Gastrocnemius medialis (tissue), 4 donors: Measurements from ENCODE around the gene NPTX1. TPM values are rescaled to one million over a fixed set of nuclear protein-coding genes. Genes with fewer than 3 reads are reported as not detected.

Experiments used
- ATAC-seq, 2 donors: fragments of 150-250 bp; one replicate each; pipeline ENCODE4 v1.9.1; 2016
- DNase-seq, 2 donors: peaks; one replicate each; pipeline ENCODE4 v3.0.0-alpha.2; 2019
- H3K27ac ChIP-seq, 4 donors: fragments of 200-600 bp; sonication (generic); 1 replicate in 1 of 4; 2 replicates in 3 of 4; pipeline ENCODE4 v1.5.1; 2016 to 2018; ENCODE audit warnings: mild to moderate bottlenecking in 2 of 4, moderate library complexity in 1 of 4
- H3K27me3 ChIP-seq, 3 donors: fragments of 200-600 bp; sonication (generic) in 2 of 3; 1 replicate in 1 of 3; 2 replicates in 2 of 3; pipeline versions ENCODE4 v1.5.1 to v1.6.0; 2016 to 2019; ENCODE audit warnings: mild to moderate bottlenecking in 1 of 3, moderate library complexity in 1 of 3
- H3K36me3 ChIP-seq, 2 donors: fragments of 200-600 bp; sonication (generic) in 1 of 2; one replicate each; pipeline ENCODE4 v1.5.1; 2017 to 2018
- H3K4me1 ChIP-seq, 2 donors: fragments of 200-600 bp; sonication (generic) in 1 of 2; one replicate each; pipeline ENCODE4 v1.5.1; 2016 to 2017; ENCODE audit warnings: mild to moderate bottlenecking in 2 of 2
- H3K4me3 ChIP-seq, 4 donors: fragments of 200-600 bp; sonication (generic) in 3 of 4; 1 replicate in 1 of 4; 2 replicates in 3 of 4; pipeline ENCODE4 v1.5.1; 2016 to 2019; ENCODE audit warnings: mild to moderate bottlenecking in 2 of 4
- H3K9me3 ChIP-seq, 3 donors: fragments of 200-600 bp; sonication (generic) in 2 of 3; 1 replicate in 1 of 3; 2 replicates in 2 of 3; pipeline ENCODE4 v1.5.1; 2016 to 2019
- POLR2A ChIP-seq, 2 donors: fragments of 450-650 bp; IDR thresholded peaks; one replicate each; pipeline ENCODE4 v1.6.1; 2017; ENCODE audit warnings: antibody characterized with exemption in 2 of 2, mild to moderate bottlenecking in 2 of 2, moderate library complexity in 2 of 2
- in situ Hi-C, 4 donors: fragments of 200-750 bp; cut with MboI; loops; one replicate each; pipeline versions ENCODE4 v1.15.0 to v1.8.0; 2017; ENCODE audit warnings: low sequenced_read_pairs in 4 of 4
- intact Hi-C: fragments of 100-400 bp; cut with DNase I; formaldehyde crosslinking; loops from one replicate; pipeline ENCODE4 v1.15.1; 2023; ENCODE audit warnings: low total_unique reads
- microRNA-seq, 2 donors: library from miRNA; unstranded; fragments of <30 nt; microRNA quantifications; one replicate each; pipeline ENCODE4, GENCODE V29; 2016; ENCODE audit warnings: borderline replicate concordance in 2 of 2
- total RNA-seq, 4 donors: library from RNA; depleted of rRNA; stranded (reverse); fragments of >200 nt; gene quantifications; one replicate each; pipeline versions ENCODE4 v1.1.0 to v1.2.3, GENCODE V29; 2016
- TF ChIP-seq, protein P1 (sequence below), 5 experiments: fragments of 450-650 bp in 3 of 5; fragments of 200-600 bp in 2 of 5; sonication (generic) in 2 of 5; IDR thresholded peaks in 4 of 5; conservative IDR thresholded peaks in 1 of 5; 1 replicate in 4 of 5; 2 replicates in 1 of 5; pipeline ENCODE4 v1.5.1; 2016 to 2019; ENCODE audit warnings: antibody characterized with exemption in 5 of 5, mild to moderate bottlenecking in 3 of 5, moderate library complexity in 3 of 5

Gene NPTX1
- total RNA-seq, 4 donors from 2014 or later, result 0.07 to 2.4 (median 0.21) TPM

GRCh38 chr17:80422276-80422675 lies 54.1 kb downstream of the NPTX1 start:
- in situ Hi-C loops (loop anchor here in 3 of 4 donors (10.0 kb wide), 2 partner anchors 153 to 563 kb away; no protein-coding TSS in a partner anchor), intact Hi-C loops (loop anchor here (10.0 kb wide), 1 partner anchor 473 kb away; no protein-coding TSS in a partner anchor)

GRCh38 chr17:80421381-80422090 lies 54.9 kb downstream of the NPTX1 start:
- Histone ChIP-seq H3K9me3 (no peaks in the 10 kb centered on the region), H3K27ac (peak overlapping the region in 2 of 4 donors; percentile 57 to 83), H3K36me3 (peaks cover 0 to 15% of the 10 kb centered on the region in 2 donors), H3K27me3 (no peaks in the 10 kb centered on the region), H3K4me3 (no peak overlapping the region), H3K4me1 (peaks cover 19 to 22% of the 10 kb centered on the region in 2 donors)
- ATAC-seq (no peak), DNase-seq (no peak)
- in situ Hi-C loops (loop anchor here in 3 of 4 donors (10.0 kb wide), 2 partner anchors 153 to 563 kb away; no protein-coding TSS in a partner anchor), intact Hi-C loops (loop anchor here (10.0 kb wide), 1 partner anchor 473 kb away; no protein-coding TSS in a partner anchor)
- no peak for TF ChIP-seq POLR2A (IDR thresholded peaks at IDR 0.05)
- TF ChIP-seq, protein P1, sequence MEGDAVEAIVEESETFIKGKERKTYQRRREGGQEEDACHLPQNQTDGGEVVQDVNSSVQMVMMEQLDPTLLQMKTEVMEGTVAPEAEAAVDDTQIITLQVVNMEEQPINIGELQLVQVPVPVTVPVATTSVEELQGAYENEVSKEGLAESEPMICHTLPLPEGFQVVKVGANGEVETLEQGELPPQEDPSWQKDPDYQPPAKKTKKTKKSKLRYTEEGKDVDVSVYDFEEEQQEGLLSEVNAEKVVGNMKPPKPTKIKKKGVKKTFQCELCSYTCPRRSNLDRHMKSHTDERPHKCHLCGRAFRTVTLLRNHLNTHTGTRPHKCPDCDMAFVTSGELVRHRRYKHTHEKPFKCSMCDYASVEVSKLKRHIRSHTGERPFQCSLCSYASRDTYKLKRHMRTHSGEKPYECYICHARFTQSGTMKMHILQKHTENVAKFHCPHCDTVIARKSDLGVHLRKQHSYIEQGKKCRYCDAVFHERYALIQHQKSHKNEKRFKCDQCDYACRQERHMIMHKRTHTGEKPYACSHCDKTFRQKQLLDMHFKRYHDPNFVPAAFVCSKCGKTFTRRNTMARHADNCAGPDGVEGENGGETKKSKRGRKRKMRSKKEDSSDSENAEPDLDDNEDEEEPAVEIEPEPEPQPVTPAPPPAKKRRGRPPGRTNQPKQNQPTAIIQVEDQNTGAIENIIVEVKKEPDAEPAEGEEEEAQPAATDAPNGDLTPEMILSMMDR (IDR thresholded peaks at IDR 0.05 in 4 of 5, conservative IDR thresholded peaks at IDR 0.05 in 1 of 5), result no peak

More at GRCh38 chr17:80422276-80422675, 54.1 kb downstream of the NPTX1 start:
- Histone ChIP-seq H3K9me3 (no peaks in the 10 kb centered on the region), H3K36me3 (peaks cover 0 to 11% of the 10 kb centered on the region in 2 donors), H3K27me3 (no peaks in the 10 kb centered on the region), H3K4me3 (no peak overlapping the region), H3K4me1 (peaks cover 11 to 18% of the 10 kb centered on the region in 2 donors), H3K27ac (peak overlapping the region; percentile 57 to 83 (median 68))
- TF ChIP-seq, protein P1 (IDR thresholded peaks at IDR 0.05 in 4 of 5, conservative IDR thresholded peaks at IDR 0.05 in 1 of 5), result no peak
- no peak for TF ChIP-seq POLR2A (IDR thresholded peaks at IDR 0.05)
- DNase-seq (no peak), ATAC-seq (no peak)

DNA sequence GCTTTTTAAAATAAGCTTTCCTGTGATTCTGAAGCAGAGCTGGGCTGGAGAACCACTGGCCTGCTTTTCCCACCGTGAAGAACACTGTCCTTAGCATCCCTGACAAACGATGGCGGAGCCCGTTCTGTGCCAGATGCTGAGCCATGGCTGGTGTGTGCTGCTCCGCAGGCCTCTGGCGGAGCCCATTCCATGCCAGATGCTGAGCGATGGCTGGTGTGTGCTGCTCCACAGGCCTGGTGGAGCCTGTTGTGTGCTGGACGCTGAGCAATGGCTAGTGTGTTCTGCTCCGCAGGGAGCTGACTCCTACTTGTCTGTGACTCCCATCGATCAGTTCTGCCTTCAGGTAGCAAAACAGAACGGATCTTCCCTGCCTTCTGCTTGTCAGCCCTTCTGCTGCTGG lies 57.2 kb downstream of the NPTX1 start:
- Histone ChIP-seq H3K4me1 (peaks cover 29 to 37% of the 10 kb centered on the region in 2 donors), H3K36me3 (peaks cover 0 to 15% of the 10 kb centered on the region in 2 donors), H3K4me3 (no peak overlapping the region), H3K27me3 (no peaks in the 10 kb centered on the region), H3K27ac (no peak overlapping the region), H3K9me3 (no peaks in the 10 kb centered on the region)
- in situ Hi-C loops, result no loop called here
- intact Hi-C loops, result no loop called here
- ATAC-seq, result no peak
- TF ChIP-seq POLR2A (IDR thresholded peaks at IDR 0.05), result no peak
- TF ChIP-seq, protein P1 (IDR thresholded peaks at IDR 0.05 in 4 of 5, conservative IDR thresholded peaks at IDR 0.05 in 1 of 5), result no peak
- no peak for DNase-seq

GRCh38 chr17:80418589-80418988 lies 57.8 kb downstream of the NPTX1 start:
- DNase-seq (no peak), ATAC-seq (no peak)
- peaks cover 32 to 38% of the 10 kb centered on the region in 2 donors for H3K4me1 ChIP-seq
- peaks cover 0 to 15% of the 10 kb centered on the region in 2 donors for H3K36me3 ChIP-seq
- in situ Hi-C loops, result no loop called here
- H3K27ac ChIP-seq, result peak overlapping the region in 1 of 4 donors; percentile 69
- no peak overlapping the region for H3K4me3 ChIP-seq
- intact Hi-C loops, result no loop called here
- no peaks in the 10 kb centered on the region for H3K27me3 ChIP-seq
- no peaks in the 10 kb centered on the region for H3K9me3 ChIP-seq
- TF ChIP-seq POLR2A (IDR thresholded peaks at IDR 0.05), result no peak
- TF ChIP-seq, protein P1 (IDR thresholded peaks at IDR 0.05 in 4 of 5, conservative IDR thresholded peaks at IDR 0.05 in 1 of 5), result no peak

Small RNA genes within 50 kb of the gene (microRNA-seq; reads per million reads assigned to microRNA genes)
- gene MIR4730, result 0 reads per million in 2 donors

Other genes with a start within 250 kb of the NPTX1 start
- gene RNF213, start 215.8 kb downstream of the NPTX1 start, total RNA-seq, result 10 to 100 TPM; 24.1 to 51.8 (median 28.6) TPM
- gene ENDOV, start 61.4 kb downstream of the NPTX1 start, total RNA-seq, result 10 to 100 TPM in 3 of 4 donors, 1 to 10 TPM in 1; 9.1 to 24.1 (median 18.0) TPM
- gene RPTOR, start 68.2 kb upstream of the NPTX1 start, total RNA-seq, result 10 to 100 TPM; 47.6 to 56.9 (median 55.4) TPM